NCI-H524 (cell line): ENCODE measurements around the gene GTPBP4.
"Not testable (repeated sequence)": the region's sequence is repeated elsewhere in the genome, so short reads cannot be mapped to it uniquely, and the experiment has no call there.

Experiments used
- DNase-seq, 2 experiments: peaks; one replicate each; lab custom pipeline; 2025; lab: John Stamatoyannopoulos, UW

The GTPBP4 gene

GRCh38 chr10:1056326-1057105 is 68.3 kb downstream of the GTPBP4 start, which contains the start of gene WDR37:
TSS of gene WDR37 (plus strand) at chr10:1056385. CDS start at chr10:1072156, 15,771 bp downstream.
- peak; percentile 39 to 52 for DNase-seq

GRCh38 chr10:1057106-1057657 is 68.9 kb downstream of the GTPBP4 start:
- no peak for DNase-seq

- no peak for DNase-seq
These were observed 69.8 kb downstream of the GTPBP4 start for GRCh38 chr10:1058017-1058416.

GRCh38 chr10:1059902-1060301 is 71.7 kb downstream of the GTPBP4 start:
- DNase-seq, result no peak

GRCh38 chr10:1061930-1062774 is 73.9 kb downstream of the GTPBP4 start:
- DNase-seq, result no peak

GRCh38 chr10:1063232-1063865 is 75.1 kb downstream of the GTPBP4 start:
- DNase-seq, result no peak

GRCh38 chr10:1064964-1065247 is 76.7 kb downstream of the GTPBP4 start:
- DNase-seq, result no peak

- not testable (repeated sequence) for DNase-seq
These were observed 78.5 kb downstream of the GTPBP4 start for GRCh38 chr10:1066734-1067133.

GRCh38 chr10:1068380-1069361 is 80.4 kb downstream of the GTPBP4 start:
- no peak for DNase-seq
